Colonic mucosa (tissue), 4 donors: ENCODE data around the gene ZNF680. TPM values are rescaled to one million over a fixed set of nuclear protein-coding genes. Genes with fewer than 3 reads are reported as not detected.
"Not testable (repeated sequence)": the region's sequence is repeated elsewhere in the genome, so short reads cannot be mapped to it uniquely, and the experiment has no call there.

Experiments
- DNase-seq: peaks from one replicate; pipeline ENCODE4 v3.0.0-alpha.2; 2020
- H3K27ac ChIP-seq: fragments of 200-600 bp; one replicate; pipeline ENCODE4 v1.8.0; 2021
- H3K27me3 ChIP-seq: fragments of 200-600 bp; one replicate; pipeline ENCODE4 v1.8.0; 2021
- H3K36me3 ChIP-seq: fragments of 200-600 bp; one replicate; pipeline ENCODE4 v1.8.0; 2021
- H3K4me1 ChIP-seq: fragments of 200-600 bp; one replicate; pipeline ENCODE4 v1.8.0; 2021; ENCODE audit warnings: mild to moderate bottlenecking
- H3K4me3 ChIP-seq: fragments of 200-600 bp; one replicate; pipeline ENCODE4 v1.8.0; 2021
- H3K9ac ChIP-seq, 2 donors: one replicate each; pipeline ENCODE4 v1.7.0; 2013; ENCODE audit warnings: control low read depth in 2 of 2, low read depth in 2 of 2, low read length in 2 of 2
- H3K9me3 ChIP-seq: fragments of 200-600 bp; one replicate; pipeline ENCODE4 v1.8.0; 2021
- intact Hi-C: fragments of 100-400 bp; cut with DNase I; formaldehyde crosslinking; loops from one replicate; pipeline ENCODE4 v1.14.1; 2022
- total RNA-seq, 2 donors: library from RNA; stranded (reverse); fragmentation: NEBNext Ultra II Directional in 1 of 2; extraction: Animal tissue kit (Norgen Biotek cat#: 25700) in 1 of 2; gene quantifications; one replicate each; pipeline ENCODE4 v1.2.1, GENCODE V29; 2021
- TF ChIP-seq, protein P1 (sequence below): fragments of 200-600 bp; IDR thresholded peaks from one replicate; pipeline ENCODE4 v1.8.0; 2022; ENCODE audit warnings: antibody characterized with exemption, mild to moderate bottlenecking
- donor health status: healthy.
- donor health status: DM: no; HTN: no; CAD: no.
- donor health status: DM: no; HTN: no; CAD: no.

Gene ZNF680
- total RNA-seq, 2 donors from 2014 or later: 7.2 to 11.4 TPM

- Histone ChIP-seq H3K4me3 (no peak overlapping the region), H3K4me1 (no peaks in the 10 kb centered on the region), H3K27me3 (no peaks in the 10 kb centered on the region), H3K36me3 (no peaks in the 10 kb centered on the region), H3K9me3 (no peaks in the 10 kb centered on the region), H3K27ac (no peak overlapping the region), H3K9ac (no peak overlapping the region)
- TF ChIP-seq, protein P1, sequence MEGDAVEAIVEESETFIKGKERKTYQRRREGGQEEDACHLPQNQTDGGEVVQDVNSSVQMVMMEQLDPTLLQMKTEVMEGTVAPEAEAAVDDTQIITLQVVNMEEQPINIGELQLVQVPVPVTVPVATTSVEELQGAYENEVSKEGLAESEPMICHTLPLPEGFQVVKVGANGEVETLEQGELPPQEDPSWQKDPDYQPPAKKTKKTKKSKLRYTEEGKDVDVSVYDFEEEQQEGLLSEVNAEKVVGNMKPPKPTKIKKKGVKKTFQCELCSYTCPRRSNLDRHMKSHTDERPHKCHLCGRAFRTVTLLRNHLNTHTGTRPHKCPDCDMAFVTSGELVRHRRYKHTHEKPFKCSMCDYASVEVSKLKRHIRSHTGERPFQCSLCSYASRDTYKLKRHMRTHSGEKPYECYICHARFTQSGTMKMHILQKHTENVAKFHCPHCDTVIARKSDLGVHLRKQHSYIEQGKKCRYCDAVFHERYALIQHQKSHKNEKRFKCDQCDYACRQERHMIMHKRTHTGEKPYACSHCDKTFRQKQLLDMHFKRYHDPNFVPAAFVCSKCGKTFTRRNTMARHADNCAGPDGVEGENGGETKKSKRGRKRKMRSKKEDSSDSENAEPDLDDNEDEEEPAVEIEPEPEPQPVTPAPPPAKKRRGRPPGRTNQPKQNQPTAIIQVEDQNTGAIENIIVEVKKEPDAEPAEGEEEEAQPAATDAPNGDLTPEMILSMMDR: no peak
- DNase-seq: no peak
- intact Hi-C loops: no loop called here
These were observed 3.7 kb downstream of the ZNF680 start for GRCh38 chr7:64559206-64559605.

- no peak for DNase-seq
- no peak overlapping the region for H3K4me3 ChIP-seq
- TF ChIP-seq, protein P1: no peak
- no peaks in the 10 kb centered on the region for H3K4me1 ChIP-seq
- no peaks in the 10 kb centered on the region for H3K9me3 ChIP-seq
- no peaks in the 10 kb centered on the region for H3K36me3 ChIP-seq
- H3K27me3 ChIP-seq: no peaks in the 10 kb centered on the region
- H3K27ac ChIP-seq: no peak overlapping the region
- intact Hi-C loops: no loop called here
- no peak overlapping the region for H3K9ac ChIP-seq
These were observed 4.1 kb downstream of the ZNF680 start for GRCh38 chr7:64558781-64559180.

DNA sequence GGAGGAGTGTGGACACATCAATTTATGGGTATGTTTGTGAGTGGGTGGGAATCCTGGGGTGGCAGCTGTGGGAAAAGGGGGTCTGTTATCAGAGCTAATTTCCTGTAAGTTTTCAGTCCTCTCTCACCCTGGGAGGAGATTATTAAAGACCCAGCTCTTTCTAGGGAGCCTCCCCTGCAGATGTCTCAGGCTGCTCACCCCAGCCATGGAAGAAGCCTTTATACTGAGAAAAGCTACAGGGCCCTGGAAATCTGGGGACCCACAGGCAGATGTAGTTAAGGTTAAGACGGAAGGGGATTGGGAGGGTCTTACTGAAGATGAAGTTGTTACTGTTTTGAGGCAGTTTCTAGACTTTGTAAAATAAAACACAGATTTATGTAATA is 4.6 kb downstream of the ZNF680 start:
- H3K9me3 ChIP-seq: no peaks in the 10 kb centered on the region
- H3K4me1 ChIP-seq: no peaks in the 10 kb centered on the region
- H3K27ac ChIP-seq: no peak overlapping the region
- DNase-seq: no peak
- H3K27me3 ChIP-seq: no peaks in the 10 kb centered on the region
- intact Hi-C loops: no loop called here
- no peak overlapping the region for H3K9ac ChIP-seq
- no peaks in the 10 kb centered on the region for H3K36me3 ChIP-seq
- TF ChIP-seq, protein P1: no peak
- no peak overlapping the region for H3K4me3 ChIP-seq

- no peaks in the 10 kb centered on the region for H3K9me3 ChIP-seq
- H3K4me3 ChIP-seq: no peak overlapping the region
- intact Hi-C loops: no loop called here
- H3K9ac ChIP-seq: no peak overlapping the region
- H3K36me3 ChIP-seq: no peaks in the 10 kb centered on the region
- no peak overlapping the region for H3K27ac ChIP-seq
- H3K27me3 ChIP-seq: no peaks in the 10 kb centered on the region
- TF ChIP-seq, protein P1: no peak
- DNase-seq: no peak
- no peaks in the 10 kb centered on the region for H3K4me1 ChIP-seq
These were observed 5.1 kb downstream of the ZNF680 start for GRCh38 chr7:64557601-64558322.

- Histone ChIP-seq H3K9me3 (no peaks in the 10 kb centered on the region), H3K4me3 (no peak overlapping the region), H3K4me1 (no peaks in the 10 kb centered on the region), H3K27me3 (no peaks in the 10 kb centered on the region), H3K36me3 (no peaks in the 10 kb centered on the region), H3K27ac (no peak overlapping the region), H3K9ac (no peak overlapping the region)
- no peak for DNase-seq
- intact Hi-C loops: no loop called here
- TF ChIP-seq, protein P1: no peak
These were observed 7.8 kb downstream of the ZNF680 start for GRCh38 chr7:64555046-64555445.

GRCh38 chr7:64554188-64554587 is 8.7 kb downstream of the ZNF680 start:
- DNase-seq, H3K4me3 ChIP-seq, H3K27ac ChIP-seq, H3K27me3 ChIP-seq, intact Hi-C loops, H3K4me1 ChIP-seq, H3K36me3 ChIP-seq, H3K9ac ChIP-seq, H3K9me3 ChIP-seq: not testable (repeated sequence)
